LHCN-M2 (cell line): Measurements from ENCODE around the gene IDH1. TPM values are rescaled to one million over a fixed set of nuclear protein-coding genes. Genes with fewer than 3 reads are reported as not detected.
"Not testable (repeated sequence)": the region's sequence is repeated elsewhere in the genome, so short reads cannot be mapped to it uniquely, and the experiment has no call there.

Source experiments
- DNase-seq: peaks from one replicate; pipeline ENCODE4 v3.0.0-alpha.2; 2012; ENCODE audit warnings: low read depth
- polyA plus RNA-seq: library from polyadenylated mRNA; unstranded; fragments of >200 nt; gene quantifications from one replicate; pipeline ENCODE4 v1.2.1, GENCODE V29; 2012; ENCODE audit warnings: missing spikeins
- total RNA-seq: library from RNA; depleted of rRNA; stranded (reverse); fragments of >200 nt; gene quantifications from 2 replicates; pipeline ENCODE4 v1.2.3, GENCODE V29; 2014; rRNA removed

IDH1 gene
- 73.2 and 86.5 TPM in 2 replicates for total RNA-seq
- polyA plus RNA-seq = 55.3 TPM

GRCh38 chr2:208254871-208255556 is at the start of gene IDH1:
TSS of gene IDH1 (minus strand) at chr2:208255071. CDS start at chr2:208251551, 3,520 bp downstream.
- peak; percentile 95 for DNase-seq

- no peak for DNase-seq
These were observed 49.3 kb upstream of the IDH1 start for GRCh38 chr2:208304157-208304556.

- no peak for DNase-seq
These were observed 46.2 kb upstream of the IDH1 start for GRCh38 chr2:208300847-208301618.

GRCh38 chr2:208297961-208298360 is 43.1 kb upstream of the IDH1 start:
- no peak for DNase-seq

- DNase-seq = no peak
These were observed 41.7 kb upstream of the IDH1 start for GRCh38 chr2:208296610-208297009.

- no peak for DNase-seq
These were observed 41.0 kb upstream of the IDH1 start for GRCh38 chr2:208295834-208296233.

- no peak for DNase-seq
These were observed 39.7 kb upstream of the IDH1 start for GRCh38 chr2:208294482-208295024.

- DNase-seq = no peak
These were observed 31.0 kb upstream of the IDH1 start for GRCh38 chr2:208285853-208286252.

GRCh38 chr2:208280933-208281332 is 26.1 kb upstream of the IDH1 start:
- peak; percentile 67 for DNase-seq

GRCh38 chr2:208280234-208280633 is 25.4 kb upstream of the IDH1 start:
- no peak for DNase-seq

GRCh38 chr2:208279236-208279635 is 24.4 kb upstream of the IDH1 start:
- DNase-seq = no peak

- DNase-seq = no peak
These were observed 23.7 kb upstream of the IDH1 start for GRCh38 chr2:208278549-208278948.

- DNase-seq = no peak
These were observed 19.9 kb upstream of the IDH1 start for GRCh38 chr2:208274748-208275147.

GRCh38 chr2:208269091-208269490 is 14.2 kb upstream of the IDH1 start:
- DNase-seq = no peak

- no peak for DNase-seq
These were observed 13.5 kb upstream of the IDH1 start for GRCh38 chr2:208268156-208268952.

- not testable (repeated sequence) for DNase-seq
These were observed 12.7 kb upstream of the IDH1 start for GRCh38 chr2:208267526-208267925.

- DNase-seq = no peak
These were observed 12.1 kb upstream of the IDH1 start for GRCh38 chr2:208266936-208267335.

- DNase-seq = no peak
These were observed 11.7 kb upstream of the IDH1 start for GRCh38 chr2:208266553-208266893.

- DNase-seq = peak; percentile 99
These were observed 11.1 kb upstream of the IDH1 start, which contains the start of gene PIKFYVE for GRCh38 chr2:208265801-208266552. TSS of gene PIKFYVE (plus strand) at chr2:208266255. CDS start at chr2:208271520, 5,265 bp downstream.

- peak; percentile 18 for DNase-seq
These were observed 10.5 kb upstream of the IDH1 start for GRCh38 chr2:208265371-208265800.
